ENCODE measurements around the gene RABGAP1L. TPM values are rescaled to one million over a fixed set of nuclear protein-coding genes. Genes with fewer than 3 reads are reported as not detected.
"Not testable (repeated sequence)": the region's sequence is repeated elsewhere in the genome, so short reads cannot be mapped to it uniquely, and the experiment has no call there.

RABGAP1L gene
- total and polyA plus RNA-seq, 10 of the 15 experiments (the other 5 are each of a cell fraction or from before 2014, with no cell fraction given) = 5.8 to 194 (median 113) TPM

DNA sequence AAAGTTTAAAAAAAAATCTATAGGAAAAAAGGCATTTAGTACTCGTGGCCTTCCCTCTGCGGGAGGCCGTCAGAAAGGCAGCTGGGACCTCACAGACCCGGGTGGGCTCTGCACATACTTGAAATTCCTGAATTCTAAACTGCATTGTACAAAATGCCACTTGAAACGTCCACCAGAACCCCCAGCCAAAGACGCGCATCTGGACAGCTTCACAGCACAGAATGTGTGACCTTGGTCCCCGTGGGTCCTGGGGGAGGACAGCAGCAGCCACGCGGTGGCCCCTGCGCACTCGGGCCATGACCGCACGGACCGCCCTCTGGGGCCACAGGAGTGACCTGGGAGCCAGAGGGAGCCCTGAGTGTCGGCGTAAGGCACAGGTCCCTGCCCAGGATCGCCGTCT, 884.5 kb downstream of the RABGAP1L start (continued):
- TF ChIP-seq, protein P1, sequence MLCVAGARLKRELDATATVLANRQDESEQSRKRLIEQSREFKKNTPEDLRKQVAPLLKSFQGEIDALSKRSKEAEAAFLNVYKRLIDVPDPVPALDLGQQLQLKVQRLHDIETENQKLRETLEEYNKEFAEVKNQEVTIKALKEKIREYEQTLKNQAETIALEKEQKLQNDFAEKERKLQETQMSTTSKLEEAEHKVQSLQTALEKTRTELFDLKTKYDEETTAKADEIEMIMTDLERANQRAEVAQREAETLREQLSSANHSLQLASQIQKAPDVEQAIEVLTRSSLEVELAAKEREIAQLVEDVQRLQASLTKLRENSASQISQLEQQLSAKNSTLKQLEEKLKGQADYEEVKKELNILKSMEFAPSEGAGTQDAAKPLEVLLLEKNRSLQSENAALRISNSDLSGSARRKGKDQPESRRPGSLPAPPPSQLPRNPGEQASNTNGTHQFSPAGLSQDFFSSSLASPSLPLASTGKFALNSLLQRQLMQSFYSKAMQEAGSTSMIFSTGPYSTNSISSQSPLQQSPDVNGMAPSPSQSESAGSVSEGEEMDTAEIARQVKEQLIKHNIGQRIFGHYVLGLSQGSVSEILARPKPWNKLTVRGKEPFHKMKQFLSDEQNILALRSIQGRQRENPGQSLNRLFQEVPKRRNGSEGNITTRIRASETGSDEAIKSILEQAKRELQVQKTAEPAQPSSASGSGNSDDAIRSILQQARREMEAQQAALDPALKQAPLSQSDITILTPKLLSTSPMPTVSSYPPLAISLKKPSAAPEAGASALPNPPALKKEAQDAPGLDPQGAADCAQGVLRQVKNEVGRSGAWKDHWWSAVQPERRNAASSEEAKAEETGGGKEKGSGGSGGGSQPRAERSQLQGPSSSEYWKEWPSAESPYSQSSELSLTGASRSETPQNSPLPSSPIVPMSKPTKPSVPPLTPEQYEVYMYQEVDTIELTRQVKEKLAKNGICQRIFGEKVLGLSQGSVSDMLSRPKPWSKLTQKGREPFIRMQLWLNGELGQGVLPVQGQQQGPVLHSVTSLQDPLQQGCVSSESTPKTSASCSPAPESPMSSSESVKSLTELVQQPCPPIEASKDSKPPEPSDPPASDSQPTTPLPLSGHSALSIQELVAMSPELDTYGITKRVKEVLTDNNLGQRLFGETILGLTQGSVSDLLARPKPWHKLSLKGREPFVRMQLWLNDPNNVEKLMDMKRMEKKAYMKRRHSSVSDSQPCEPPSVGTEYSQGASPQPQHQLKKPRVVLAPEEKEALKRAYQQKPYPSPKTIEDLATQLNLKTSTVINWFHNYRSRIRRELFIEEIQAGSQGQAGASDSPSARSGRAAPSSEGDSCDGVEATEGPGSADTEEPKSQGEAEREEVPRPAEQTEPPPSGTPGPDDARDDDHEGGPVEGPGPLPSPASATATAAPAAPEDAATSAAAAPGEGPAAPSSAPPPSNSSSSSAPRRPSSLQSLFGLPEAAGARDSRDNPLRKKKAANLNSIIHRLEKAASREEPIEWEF (IDR thresholded peaks at IDR 0.05; ENCODE audit: insufficient replicate concordance, low read depth, low read length) = no peak
- no peak for TF ChIP-seq MEF2B (IDR thresholded peaks at IDR 0.05; ENCODE audit: partially characterized antibody, poor library complexity, severe bottlenecking)
- TF ChIP-seq, protein P2, sequence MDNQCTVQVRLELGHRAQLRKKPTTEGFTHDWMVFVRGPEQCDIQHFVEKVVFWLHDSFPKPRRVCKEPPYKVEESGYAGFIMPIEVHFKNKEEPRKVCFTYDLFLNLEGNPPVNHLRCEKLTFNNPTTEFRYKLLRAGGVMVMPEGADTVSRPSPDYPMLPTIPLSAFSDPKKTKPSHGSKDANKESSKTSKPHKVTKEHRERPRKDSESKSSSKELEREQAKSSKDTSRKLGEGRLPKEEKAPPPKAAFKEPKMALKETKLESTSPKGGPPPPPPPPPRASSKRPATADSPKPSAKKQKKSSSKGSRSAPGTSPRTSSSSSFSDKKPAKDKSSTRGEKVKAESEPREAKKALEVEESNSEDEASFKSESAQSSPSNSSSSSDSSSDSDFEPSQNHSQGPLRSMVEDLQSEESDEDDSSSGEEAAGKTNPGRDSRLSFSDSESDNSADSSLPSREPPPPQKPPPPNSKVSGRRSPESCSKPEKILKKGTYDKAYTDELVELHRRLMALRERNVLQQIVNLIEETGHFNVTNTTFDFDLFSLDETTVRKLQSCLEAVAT (IDR thresholded peaks at IDR 0.05) = no peak
- no peak for TF ChIP-seq ESRRA (IDR thresholded peaks at IDR 0.05; ENCODE audit: low read length)
- TF ChIP-seq SMC3 (IDR thresholded peaks at IDR 0.05; ENCODE audit: borderline replicate concordance, low read length) = no peak
- no peak for TF ChIP-seq ZNF384 (IDR thresholded peaks at IDR 0.05; ENCODE audit: borderline replicate concordance, low read depth, low read length)
- TF ChIP-seq KLF5 (IDR thresholded peaks at IDR 0.05; ENCODE audit: partially characterized antibody) = no peak
- no peak for TF ChIP-seq TARDBP (IDR thresholded peaks at IDR 0.05; ENCODE audit: borderline replicate concordance)
- TF ChIP-seq, protein P3, sequence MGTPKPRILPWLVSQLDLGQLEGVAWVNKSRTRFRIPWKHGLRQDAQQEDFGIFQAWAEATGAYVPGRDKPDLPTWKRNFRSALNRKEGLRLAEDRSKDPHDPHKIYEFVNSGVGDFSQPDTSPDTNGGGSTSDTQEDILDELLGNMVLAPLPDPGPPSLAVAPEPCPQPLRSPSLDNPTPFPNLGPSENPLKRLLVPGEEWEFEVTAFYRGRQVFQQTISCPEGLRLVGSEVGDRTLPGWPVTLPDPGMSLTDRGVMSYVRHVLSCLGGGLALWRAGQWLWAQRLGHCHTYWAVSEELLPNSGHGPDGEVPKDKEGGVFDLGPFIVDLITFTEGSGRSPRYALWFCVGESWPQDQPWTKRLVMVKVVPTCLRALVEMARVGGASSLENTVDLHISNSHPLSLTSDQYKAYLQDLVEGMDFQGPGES (IDR thresholded peaks at IDR 0.05) = no peak
- no peak for TF ChIP-seq RELA (IDR thresholded peaks at IDR 0.05; ENCODE audit: borderline replicate concordance, partially characterized antibody)
- TF ChIP-seq NFIC (IDR thresholded peaks at IDR 0.05; ENCODE audit: low read depth, low read length) = no peak

DNA sequence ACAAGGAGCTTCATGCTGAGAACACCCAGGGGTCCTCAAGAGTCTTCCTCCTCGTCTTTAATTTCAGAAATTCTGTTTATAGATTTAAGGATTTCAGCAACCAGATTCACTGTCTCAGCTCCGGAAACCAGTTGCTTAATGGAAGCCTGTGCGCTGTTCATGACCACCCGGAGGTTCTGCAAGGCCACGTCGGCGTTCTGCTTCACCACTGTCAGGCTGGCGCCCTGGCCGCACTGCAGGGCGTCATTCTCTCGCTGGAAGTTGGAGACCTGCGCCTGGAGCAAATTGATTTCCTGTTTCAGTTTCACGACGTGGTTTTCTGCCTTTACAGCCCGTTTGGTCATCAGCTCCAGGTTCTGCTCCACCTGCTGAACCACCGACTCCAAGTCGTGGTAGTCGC, 885.3 kb downstream of the RABGAP1L start:
- FAIRE-seq; H3K27me3 ChIP-seq (replicated peaks in 1 of 2; ENCODE audit: control insufficient read depth in 2 of 2, insufficient read depth in 2 of 2, low read length in 1 of 2); H3K4me2 ChIP-seq (ENCODE audit: control insufficient read depth, insufficient read depth); BruUV-seq (replicated peaks); ATAC-seq; H3K79me2 ChIP-seq (ENCODE audit: control insufficient read depth, insufficient read depth, low read length); H3K27ac ChIP-seq (ENCODE audit: control insufficient read depth, insufficient read depth); POLR2A ChIA-PET; DNase-seq (ENCODE audit: low read depth, low spot score); H2AFZ ChIP-seq (ENCODE audit: control insufficient read depth, low read depth, low read length); H3K4me3 ChIP-seq; CTCF ChIA-PET; H3K9ac ChIP-seq (ENCODE audit: control insufficient read depth, insufficient read depth, low read length); SMC1A ChIA-PET (ENCODE audit: uncharacterized antibody, unreplicated experiment); H3K9me3 ChIP-seq (replicated peaks; ENCODE audit: control insufficient read depth, insufficient read depth, low read length); H3K36me3 ChIP-seq (ENCODE audit: control insufficient read depth in 2 of 2, insufficient read depth in 2 of 2, low read length in 1 of 2); H3K4me1 ChIP-seq (ENCODE audit: control insufficient read depth, insufficient read depth, low read length); intact Hi-C loops (cut with micrococcal nuclease; ENCODE audit: unreplicated experiment); RAD21 ChIA-PET (ENCODE audit: unreplicated experiment); H4K20me1 ChIP-seq (ENCODE audit: control insufficient read depth, insufficient read depth): not testable (repeated sequence)
- 82% methylated on average over 18 of the region's 18 CpGs for WGBS (ENCODE audit: insufficient coverage, insufficient replicate concordance, low lambda C conversion rate, missing lambda C conversion rate)
- in situ Hi-C loops (cut with MboI) = loop anchor here (5.0 kb wide), 1 partner anchor 278 kb away; no protein-coding TSS in a partner anchor

All from GM12878 (cell line).